Glutamatergic neuron (in vitro differentiated cells): Measurements from ENCODE around the gene CALML4. TPM values are rescaled to one million over a fixed set of nuclear protein-coding genes. Genes with fewer than 3 reads are reported as not detected.

Source experiments
- DNase-seq: peaks from one replicate; pipeline ENCODE4 v3.0.0; 2022
- H3K27ac Mint-ChIP-seq: one replicate; pipeline ENCODE4 v1.8.0; 2020; ENCODE audit warnings: mild to moderate bottlenecking, mixed read lengths, inconsistent platforms; ENCODE audit not compliant: unreplicated experiment
- H3K27me3 Mint-ChIP-seq: one replicate; pipeline ENCODE4 v1.8.0; 2020; ENCODE audit warnings: mild to moderate bottlenecking, moderate library complexity, mixed read lengths, inconsistent platforms; ENCODE audit not compliant: unreplicated experiment
- H3K36me3 Mint-ChIP-seq: one replicate; pipeline ENCODE4 v1.8.0; 2020; ENCODE audit warnings: mild to moderate bottlenecking, mixed read lengths, inconsistent platforms; ENCODE audit not compliant: unreplicated experiment
- H3K4me1 Mint-ChIP-seq: one replicate; pipeline ENCODE4 v1.8.0; 2020; ENCODE audit warnings: mild to moderate bottlenecking, low read depth, mixed read lengths, inconsistent platforms; ENCODE audit not compliant: unreplicated experiment
- H3K4me3 Mint-ChIP-seq: one replicate; pipeline ENCODE4 v1.8.0; 2020; ENCODE audit warnings: mild to moderate bottlenecking, mixed read lengths, inconsistent platforms; ENCODE audit not compliant: unreplicated experiment
- H3K9me3 Mint-ChIP-seq: one replicate; pipeline ENCODE4 v1.8.0; 2020; ENCODE audit warnings: mild to moderate bottlenecking, moderate library complexity, mixed read lengths, inconsistent platforms; ENCODE audit not compliant: unreplicated experiment
- CTCF ChIP-seq: fragments of 200-600 bp; sonication (generic); IDR thresholded peaks from one replicate; pipeline ENCODE4 v1.5.0; 2021; ENCODE audit not compliant: partially characterized antibody, unreplicated experiment
- total RNA-seq: library from RNA; stranded (reverse); fragmentation: NEBNext Ultra II Directional; extraction: Animal tissue kit (Norgen Biotek cat#: 25700); gene quantifications from one replicate; pipeline ENCODE4 v1.2.1, GENCODE V29; 2021; ENCODE audit not compliant: unreplicated experiment

Gene CALML4
- total RNA-seq, 1 donor from 2014 or later: 4.1 TPM

- TF ChIP-seq CTCF: no peak
- H3K9me3 Mint-ChIP-seq: peaks cover 7% of the 10 kb centered on the region
- H3K4me1 Mint-ChIP-seq: peaks cover 3% of the 10 kb centered on the region
- H3K4me3 Mint-ChIP-seq: no peak overlapping the region
- no peak for DNase-seq
- no peak overlapping the region for H3K27ac Mint-ChIP-seq
- H3K27me3 Mint-ChIP-seq: peaks cover 3% of the 10 kb centered on the region
- H3K36me3 Mint-ChIP-seq: peaks cover 8% of the 10 kb centered on the region
Observed at GRCh38 chr15:68220489-68220888, 15.4 kb upstream of the CALML4 start.

GRCh38 chr15:68218847-68219798, 14.0 kb upstream of the CALML4 start:
- no peak overlapping the region for H3K27ac Mint-ChIP-seq
- peaks cover 7% of the 10 kb centered on the region for H3K9me3 Mint-ChIP-seq
- H3K4me3 Mint-ChIP-seq: no peak overlapping the region
- peaks cover 8% of the 10 kb centered on the region for H3K36me3 Mint-ChIP-seq
- H3K27me3 Mint-ChIP-seq: peaks cover 3% of the 10 kb centered on the region
- no peak for TF ChIP-seq CTCF
- DNase-seq: no peak
- H3K4me1 Mint-ChIP-seq: peaks cover 3% of the 10 kb centered on the region

- Mint-ChIP-seq H3K27ac (no peak overlapping the region), H3K9me3 (peaks cover 7% of the 10 kb centered on the region), H3K27me3 (peaks cover 3% of the 10 kb centered on the region), H3K4me3 (no peak overlapping the region), H3K36me3 (peaks cover 8% of the 10 kb centered on the region), H3K4me1 (peaks cover 3% of the 10 kb centered on the region)
- no peak for DNase-seq
- TF ChIP-seq CTCF: no peak
Observed at GRCh38 chr15:68218331-68218730, 13.2 kb upstream of the CALML4 start.

- H3K36me3 Mint-ChIP-seq: peaks cover 4% of the 10 kb centered on the region
- H3K27me3 Mint-ChIP-seq: no peaks in the 10 kb centered on the region
Observed at GRCh38 chr15:68217341-68217740, 12.2 kb upstream of the CALML4 start.

More at GRCh38 chr15:68217341-68217740, 12.2 kb upstream of the CALML4 start:
- no peak overlapping the region for H3K4me3 Mint-ChIP-seq
- no peaks in the 10 kb centered on the region for H3K4me1 Mint-ChIP-seq
- DNase-seq: no peak
- H3K27ac Mint-ChIP-seq: no peak overlapping the region
- no peak for TF ChIP-seq CTCF
- H3K9me3 Mint-ChIP-seq: peaks cover 4% of the 10 kb centered on the region
